Keratinocyte (primary cell): Measurements from ENCODE around the gene HPS4. TPM values are rescaled to one million over a fixed set of nuclear protein-coding genes. Genes with fewer than 3 reads are reported as not detected.

Source experiments
- DNase-seq: peaks from one replicate; pipeline ENCODE4 v3.0.0-alpha.2; 2011; ENCODE audit warnings: low read depth, missing footprints, low spot score
- FAIRE-seq: peaks from 2 replicates; lab custom pipeline; 2011; peaks lifted over from hg19 to GRCh38; lab: Jason Lieb, UNC
- H2AFZ ChIP-seq: 2 replicates; pipeline ENCODE4 v1.6.0; 2012; ENCODE audit warnings: low read length, control low read depth, inconsistent platforms; ENCODE audit not compliant: control insufficient read depth
- H3K27ac ChIP-seq: 2 replicates; pipeline ENCODE4 v1.5.1; 2011; ENCODE audit warnings: low read length; ENCODE audit not compliant: control insufficient read depth, insufficient read depth
- H3K27me3 ChIP-seq: 3 replicates; pipeline ENCODE4 v1.6.0; 2011; ENCODE audit warnings: low read length; ENCODE audit not compliant: control insufficient read depth, insufficient read depth; ENCODE audit errors: extremely low read depth
- H3K36me3 ChIP-seq, 2 experiments: 2 replicates in 1 of 2; 3 replicates in 1 of 2; pipeline ENCODE4 v1.5.1; 2011; ENCODE audit warnings: low read length in 2 of 2, mild to moderate bottlenecking in 1 of 2; ENCODE audit not compliant: control insufficient read depth in 2 of 2, insufficient read depth in 2 of 2; ENCODE audit errors: extremely low read depth in 1 of 2
- H3K4me1 ChIP-seq: 3 replicates; pipeline ENCODE4 v1.5.1; 2011; ENCODE audit warnings: low read length; ENCODE audit not compliant: control insufficient read depth, insufficient read depth; ENCODE audit errors: extremely low read depth
- H3K4me2 ChIP-seq: 3 replicates; pipeline ENCODE4 v1.6.0; 2011; ENCODE audit warnings: low read depth, low read length; ENCODE audit not compliant: control insufficient read depth, insufficient read depth; ENCODE audit errors: extremely low read depth
- H3K4me3 ChIP-seq, 3 experiments: fragments of 200-600 bp in 1 of 3; sonication (generic) in 1 of 3; 2 replicates in 2 of 3; 3 replicates in 1 of 3; pipeline ENCODE4 v1.5.1; 2011 to 2016; ENCODE audit warnings: low read length in 3 of 3, mild to moderate bottlenecking in 3 of 3, control low read depth in 2 of 3, inconsistent platforms in 1 of 3, low read depth in 1 of 3, mixed read lengths in 1 of 3, mixed run types in 1 of 3, moderate library complexity in 1 of 3; ENCODE audit not compliant: control insufficient read depth in 2 of 3, insufficient read depth in 2 of 3; ENCODE audit errors: extremely low read depth in 1 of 3
- H3K79me2 ChIP-seq: 2 replicates; pipeline ENCODE4 v1.6.0; 2012; ENCODE audit warnings: low read length; ENCODE audit not compliant: control insufficient read depth, insufficient read depth
- H3K9ac ChIP-seq: 3 replicates; pipeline ENCODE4 v1.6.0; 2011; ENCODE audit warnings: low read length; ENCODE audit not compliant: control insufficient read depth, insufficient read depth; ENCODE audit errors: extremely low read depth
- H3K9me1 ChIP-seq: 3 replicates; pipeline ENCODE4 v1.6.0; 2011; ENCODE audit warnings: low read length; ENCODE audit not compliant: control insufficient read depth, insufficient read depth; ENCODE audit errors: extremely low read depth
- H3K9me3 ChIP-seq: 2 replicates; pipeline ENCODE4 v1.5.1; 2012; ENCODE audit warnings: low read depth, low read length; ENCODE audit not compliant: control insufficient read depth
- H4K20me1 ChIP-seq: 3 replicates; pipeline ENCODE4 v1.6.0; 2011; ENCODE audit warnings: low read length; ENCODE audit not compliant: control insufficient read depth, insufficient read depth; ENCODE audit errors: extremely low read depth
- CTCF ChIP-seq, 3 experiments: IDR thresholded peaks in 1 of 3; conservative IDR thresholded peaks in 1 of 3; optimal IDR thresholded peaks in 1 of 3; 2 replicates in 2 of 3; 3 replicates in 1 of 3; pipeline versions ENCODE3 to v1.5.1; 2011; ENCODE audit warnings: low read length in 3 of 3, mild to moderate bottlenecking in 3 of 3, moderate library complexity in 2 of 3, control low read depth in 1 of 3, inconsistent platforms in 1 of 3; ENCODE audit not compliant: insufficient read depth in 2 of 3; ENCODE audit errors: extremely low read depth in 1 of 3
- EZH2 ChIP-seq: IDR thresholded peaks from one replicate; pipeline ENCODE4 v1.6.1; 2012; ENCODE audit warnings: inconsistent platforms, mild to moderate bottlenecking, low read length, moderate library complexity
- dilution Hi-C: fragments of 300-500 bp; cut with MboI; formaldehyde crosslinking; loops from one replicate; pipeline ENCODE4 v1.7.0; 2020; ENCODE audit warnings: low sequenced_read_pairs; ENCODE audit not compliant: extremely low pct_ligation_motif_present
- polyA plus RNA-seq, 5 experiments: library from polyadenylated mRNA; depleted of rRNA in 3 of 5; stranded (reverse) in 3 of 5; stranded (forward) in 1 of 5; unstranded in 1 of 5; fragments of >200 nt; gene quantifications; 1 replicate in 1 of 5; 2 replicates in 3 of 5; 3 replicates in 1 of 5; pipeline versions ENCODE4 v1.2.1 to v1.2.3, GENCODE V29; 2011 to 2012; ENCODE audit warnings: missing spikeins in 2 of 5, low read depth in 1 of 5, low replicate concordance in 1 of 5

HPS4 gene
- polyA plus RNA-seq, 1 donor (not counting 4 experiments of a cell fraction or from before 2014, with no cell fraction given), result 21.3 TPM

GRCh38 chr22:26444777-26445176 lies 38.8 kb downstream of the HPS4 start:
- dilution Hi-C loops, result no loop called here
- no peak overlapping the region for H3K9ac ChIP-seq
- FAIRE-seq, result no peak
- DNase-seq, result no peak
- TF ChIP-seq EZH2, result no peak
- H3K4me1 ChIP-seq, result peaks cover 5% of the 10 kb centered on the region
- no peaks in the 10 kb centered on the region for H3K36me3 ChIP-seq
- H3K27me3 ChIP-seq, result no peaks in the 10 kb centered on the region
- H2AFZ ChIP-seq, result no peak overlapping the region
- no peaks in the 10 kb centered on the region for H4K20me1 ChIP-seq
- H3K9me1 ChIP-seq, result peaks cover 2% of the 10 kb centered on the region
- H3K79me2 ChIP-seq, result peaks cover 2% of the 10 kb centered on the region
- no peaks in the 10 kb centered on the region for H3K9me3 ChIP-seq
- no peak overlapping the region for H3K27ac ChIP-seq
- no peak overlapping the region for H3K4me3 ChIP-seq
- no peak overlapping the region for H3K4me2 ChIP-seq

- Histone ChIP-seq H3K36me3 (no peaks in the 10 kb centered on the region), H3K4me3 (no peak overlapping the region), H3K9ac (no peak overlapping the region), H3K4me2 (no peak overlapping the region), H3K9me3 (no peaks in the 10 kb centered on the region), H2AFZ (no peak overlapping the region), H3K9me1 (peaks cover 2% of the 10 kb centered on the region), H3K27me3 (no peaks in the 10 kb centered on the region), H4K20me1 (no peaks in the 10 kb centered on the region), H3K79me2 (peaks cover 6% of the 10 kb centered on the region), H3K27ac (no peak overlapping the region), H3K4me1 (peaks cover 7% of the 10 kb centered on the region)
- no peak for FAIRE-seq
- dilution Hi-C loops, result no loop called here
- TF ChIP-seq CTCF (optimal IDR thresholded peaks at IDR 0.05 in 1 of 3, IDR thresholded peaks at IDR 0.05 in 1 of 3, conservative IDR thresholded peaks at IDR 0.05 in 1 of 3; ENCODE audit: extremely low read depth in 1 of 3, insufficient read depth in 2 of 3, low read length in 3 of 3) (no peak), EZH2 (no peak)
- DNase-seq, result no peak
Measured at GRCh38 chr22:26443901-26444690, 39.5 kb downstream of the HPS4 start.
